Small intestine (tissue), 7 donors: ENCODE data around the gene ITPRIP. TPM values are rescaled to one million over a fixed set of nuclear protein-coding genes. Genes with fewer than 3 reads are reported as not detected.

Experiments used
- DNase-seq, 2 donors: peaks; one replicate each; pipeline versions ENCODE4 v3.0.0 to v3.0.0-alpha.2; 2013
- FAIRE-seq: peaks from 2 replicates; lab custom pipeline; 2012; peaks lifted over from hg19 to GRCh38; lab: Jason Lieb, UNC
- H3K27ac ChIP-seq, 3 donors: one replicate each; pipeline ENCODE4 v1.5.1; 2013; ENCODE audit warnings: low read length in 2 of 3, mild to moderate bottlenecking in 2 of 3, control low read depth in 1 of 3, inconsistent platforms in 1 of 3, low read depth in 1 of 3, moderate library complexity in 1 of 3
- H3K27me3 ChIP-seq, 3 donors: one replicate each; pipeline ENCODE4 v1.6.1; 2013; ENCODE audit warnings: low read length in 3 of 3, inconsistent platforms in 1 of 3; ENCODE audit not compliant: control insufficient read depth in 3 of 3, insufficient read depth in 3 of 3
- H3K36me3 ChIP-seq, 3 donors: one replicate each; pipeline ENCODE4 v1.6.1; 2013; ENCODE audit warnings: low read length in 3 of 3, inconsistent platforms in 1 of 3, low read depth in 1 of 3, mild to moderate bottlenecking in 1 of 3, moderate library complexity in 1 of 3; ENCODE audit not compliant: control insufficient read depth in 3 of 3, insufficient read depth in 2 of 3
- H3K4me1 ChIP-seq, 3 donors: one replicate each; pipeline ENCODE4 v1.6.1; 2013; ENCODE audit warnings: low read length in 2 of 3, inconsistent platforms in 1 of 3, low read depth in 1 of 3, mild to moderate bottlenecking in 1 of 3, moderate library complexity in 1 of 3; ENCODE audit not compliant: control insufficient read depth in 3 of 3, insufficient read depth in 2 of 3
- H3K4me3 ChIP-seq, 3 donors: one replicate each; pipeline ENCODE4 v1.5.1; 2013; ENCODE audit warnings: low read length in 3 of 3, control low read depth in 1 of 3, inconsistent platforms in 1 of 3, low read depth in 1 of 3, mild to moderate bottlenecking in 1 of 3, moderate library complexity in 1 of 3
- H3K9me3 ChIP-seq, 2 donors: one replicate each; pipeline ENCODE4 v1.6.1; 2013; ENCODE audit warnings: low read depth in 1 of 2, low read length in 1 of 2; ENCODE audit not compliant: control insufficient read depth in 2 of 2, insufficient read depth in 1 of 2
- WGBS, 3 donors: extraction: QIAGEN DNeasy Blood & Tissue Kit; methylation state at CpG; one replicate each; pipeline ENCODE4 v1.1.7; 2013; 5-methylcytosine and 5-hydroxymethylcytosine counted together
- polyA plus RNA-seq, 4 donors: library from polyadenylated mRNA; stranded (reverse) in 3 of 4; unstranded in 1 of 4; fragments of 200-250 nt in 3 of 4; fragments of 120-200 nt in 1 of 4; gene quantifications; one replicate each; pipeline versions ENCODE4 v1.2.1 to v1.2.3, GENCODE V29; 2013
- donor health status: healthy with polysubstance abuse.
- donor health status: control.
- donor health status: control.
- donor health status: Bipolar disorder and iron deficiency.
- donor health status: healthy.

Gene ITPRIP
- polyA plus RNA-seq, 4 donors = 0.67 to 10.0 (median 2.4) TPM

- FAIRE-seq (no peak), DNase-seq (peak in 1 of 2 donors; percentile 27)
- H3K36me3 ChIP-seq = peaks cover 0 to 2% (median 0%) of the 10 kb centered on the region in 3 donors
- H3K27me3 ChIP-seq = no peaks in the 10 kb centered on the region
- 1% methylated on average over 15 to 23 of the region's 23 CpGs for WGBS, 3 donors
- peak overlapping the region; percentile 69 to 96 (median 88) for H3K27ac ChIP-seq
- H3K4me3 ChIP-seq = peak overlapping the region; percentile 78 to 82 (median 81)
- peaks cover 2 to 30% (median 8%) of the 10 kb centered on the region in 3 donors for H3K4me1 ChIP-seq
- no peaks in the 10 kb centered on the region for H3K9me3 ChIP-seq
Measured at GRCh38 chr10:104337521-104337984, 712 bp downstream of the ITPRIP start.

GRCh38 chr10:104336821-104337467 is 1.3 kb downstream of the ITPRIP start:
- H3K4me1 ChIP-seq = peaks cover 2 to 35% (median 8%) of the 10 kb centered on the region in 3 donors
- H3K27ac ChIP-seq = peak overlapping the region in 2 of 3 donors; percentile 88 to 96
- H3K27me3 ChIP-seq = no peaks in the 10 kb centered on the region
- DNase-seq (peak; percentile 31 to 32), FAIRE-seq (no peak)
- peak overlapping the region; percentile 78 to 82 (median 81) for H3K4me3 ChIP-seq
- WGBS, 3 donors = 3 to 6% (median 5%) methylated on average over 12 of the region's 12 CpGs
- H3K36me3 ChIP-seq = peaks cover 0 to 2% (median 0%) of the 10 kb centered on the region in 3 donors
- H3K9me3 ChIP-seq = no peaks in the 10 kb centered on the region

GRCh38 chr10:104334965-104335650 is 3.2 kb downstream of the ITPRIP start:
- H3K27ac ChIP-seq = no peak overlapping the region

GRCh38 chr10:104334561-104334960 is 3.7 kb downstream of the ITPRIP start:
- H3K4me3 ChIP-seq = no peak overlapping the region
- no peak overlapping the region for H3K27ac ChIP-seq
- no peaks in the 10 kb centered on the region for H3K27me3 ChIP-seq
- H3K36me3 ChIP-seq = peaks cover 0 to 2% (median 0%) of the 10 kb centered on the region in 3 donors
- peaks cover 4 to 47% (median 25%) of the 10 kb centered on the region in 3 donors for H3K4me1 ChIP-seq
- no peak for DNase-seq
- FAIRE-seq = no peak
- no peaks in the 10 kb centered on the region for H3K9me3 ChIP-seq
- WGBS, 3 donors = 94 to 98% (median 96%) methylated on average over 6 of the region's 6 CpGs

More at GRCh38 chr10:104334965-104335650, 3.2 kb downstream of the ITPRIP start:
- Histone ChIP-seq H3K36me3 (peaks cover 0 to 2% (median 0%) of the 10 kb centered on the region in 3 donors), H3K4me3 (no peak overlapping the region), H3K9me3 (no peaks in the 10 kb centered on the region), H3K4me1 (peaks cover 4 to 47% (median 20%) of the 10 kb centered on the region in 3 donors), H3K27me3 (no peaks in the 10 kb centered on the region)
- WGBS, 3 donors = 79 to 83% (median 81%) methylated on average over 13 of the region's 13 CpGs
- no peak for FAIRE-seq
- DNase-seq = no peak

- H3K4me1 ChIP-seq = peaks cover 4 to 48% (median 25%) of the 10 kb centered on the region in 3 donors
- H3K4me3 ChIP-seq = no peak overlapping the region
- 86 to 88% (median 88%) methylated on average over 15 of the region's 15 CpGs for WGBS, 3 donors
- H3K9me3 ChIP-seq = no peaks in the 10 kb centered on the region
- FAIRE-seq (no peak), DNase-seq (no peak)
- H3K27ac ChIP-seq = peak overlapping the region in 1 of 3 donors; percentile 23
- H3K27me3 ChIP-seq = no peaks in the 10 kb centered on the region
- H3K36me3 ChIP-seq = peaks cover 0 to 2% (median 0%) of the 10 kb centered on the region in 3 donors
Measured at GRCh38 chr10:104333728-104334373, 4.4 kb downstream of the ITPRIP start.

GRCh38 chr10:104333032-104333727 is 5.1 kb downstream of the ITPRIP start:
- FAIRE-seq = no peak
- no peak overlapping the region for H3K4me3 ChIP-seq

GRCh38 chr10:104332243-104333031 is 5.8 kb downstream of the ITPRIP start:
- no peak overlapping the region for H3K4me3 ChIP-seq
- H3K27me3 ChIP-seq = no peaks in the 10 kb centered on the region
- peaks cover 4 to 61% (median 28%) of the 10 kb centered on the region in 3 donors for H3K4me1 ChIP-seq
- H3K27ac ChIP-seq = peak overlapping the region in 1 of 3 donors; percentile 76
- 85 to 91% (median 89%) methylated on average over 11 of the region's 11 CpGs for WGBS, 3 donors
- peaks cover 0 to 2% (median 0%) of the 10 kb centered on the region in 3 donors for H3K36me3 ChIP-seq
- no peak for DNase-seq
- no peaks in the 10 kb centered on the region for H3K9me3 ChIP-seq
- no peak for FAIRE-seq

More at GRCh38 chr10:104333032-104333727, 5.1 kb downstream of the ITPRIP start:
- WGBS, 3 donors = 80 to 87% (median 81%) methylated on average over 13 of the region's 13 CpGs
- H3K27me3 ChIP-seq = no peaks in the 10 kb centered on the region
- H3K36me3 ChIP-seq = peaks cover 0 to 2% (median 0%) of the 10 kb centered on the region in 3 donors
- no peaks in the 10 kb centered on the region for H3K9me3 ChIP-seq
- H3K4me1 ChIP-seq = peaks cover 4 to 55% (median 28%) of the 10 kb centered on the region in 3 donors
- peak overlapping the region in 1 of 3 donors; percentile 23 for H3K27ac ChIP-seq
- DNase-seq = no peak
